Measurements from ENCODE around the gene TRMT2A. TPM values are rescaled to one million over a fixed set of nuclear protein-coding genes. Genes with fewer than 3 reads are reported as not detected.

TRMT2A gene
- total and polyA plus RNA-seq, 8 donors, result 39.3 to 60.4 (median 46.6) TPM

GRCh38 chr22:20113551-20114310 is 3.3 kb downstream of the TRMT2A start:
- ATAC-seq (no peak), DNase-seq (peak in 1 of 4 donors; percentile 67)
- Histone ChIP-seq H3K27ac (no peak overlapping the region), H3K36me3 (peaks cover 0 to 74% of the 10 kb centered on the region in 2 donors), H3K4me1 (peaks cover 12 to 27% of the 10 kb centered on the region in 2 donors), H3K9me3 (no peaks in the 10 kb centered on the region), H3K4me3 (no peak overlapping the region), H3K27me3 (no peaks in the 10 kb centered on the region)
- no peak for TF ChIP-seq CTCF (IDR thresholded peaks at IDR 0.05)
- intact Hi-C loops (cut with DNase I), result no loop called here

- DNase-seq (peak in 1 of 4 donors; percentile 59), ATAC-seq (no peak)
- Histone ChIP-seq H3K4me1 (peaks cover 7 to 18% of the 10 kb centered on the region in 2 donors), H3K27ac (no peak overlapping the region), H3K27me3 (no peaks in the 10 kb centered on the region), H3K36me3 (peaks cover 0 to 82% of the 10 kb centered on the region in 2 donors), H3K9me3 (no peaks in the 10 kb centered on the region), H3K4me3 (no peak overlapping the region)
- no peak for TF ChIP-seq CTCF (IDR thresholded peaks at IDR 0.05)
- intact Hi-C loops (cut with DNase I), result no loop called here
Measured at GRCh38 chr22:20112623-20113511, 4.2 kb downstream of the TRMT2A start.

- intact Hi-C loops (cut with DNase I), result no loop called here
- Histone ChIP-seq H3K27me3 (no peaks in the 10 kb centered on the region), H3K36me3 (peaks cover 0 to 91% of the 10 kb centered on the region in 2 donors), H3K9me3 (no peaks in the 10 kb centered on the region), H3K27ac (no peak overlapping the region), H3K4me1 (peaks cover 7 to 16% of the 10 kb centered on the region in 2 donors), H3K4me3 (no peak overlapping the region)
- ATAC-seq (no peak), DNase-seq (peak in 1 of 4 donors; percentile 32)
- TF ChIP-seq CTCF (IDR thresholded peaks at IDR 0.05), result no peak
Measured at GRCh38 chr22:20111689-20112622, 5.1 kb downstream of the TRMT2A start.

- Histone ChIP-seq H3K4me1 (peaks cover 4 to 12% of the 10 kb centered on the region in 2 donors), H3K27ac (no peak overlapping the region), H3K36me3 (peaks cover 0 to 99% of the 10 kb centered on the region in 2 donors), H3K27me3 (no peaks in the 10 kb centered on the region), H3K9me3 (no peaks in the 10 kb centered on the region), H3K4me3 (no peak overlapping the region)
- DNase-seq (peak in 1 of 4 donors; percentile 52), ATAC-seq (no peak)
- intact Hi-C loops (cut with DNase I), result no loop called here
- no peak for TF ChIP-seq CTCF (IDR thresholded peaks at IDR 0.05)
Measured at GRCh38 chr22:20111045-20111688, 5.9 kb downstream of the TRMT2A start.

All from left lung (tissue), 10 donors.